IMR-90 (cell line): ENCODE measurements around the gene PXDC1.

Experiments
- CHD1 ChIP-seq: IDR thresholded peaks from 2 replicates; pipeline ENCODE4 v1.6.1; 2012; ENCODE audit warnings: low read depth, low read length, improper control_type of control experiment
- FOS ChIP-seq: fragments of 150-350 bp; IDR thresholded peaks from 2 replicates; pipeline ENCODE4 v1.6.1; 2016; ENCODE audit warnings: low read depth, low read length
- MAFK ChIP-seq: IDR thresholded peaks from 2 replicates; pipeline ENCODE4 v1.6.1; 2012; ENCODE audit warnings: low read depth, low read length, improper control_type of control experiment
- MXI1 ChIP-seq: IDR thresholded peaks from 2 replicates; pipeline ENCODE4 v1.6.1; 2012; ENCODE audit warnings: low read depth, mild to moderate bottlenecking, low read length, moderate library complexity, borderline replicate concordance
- POLR2A ChIP-seq: IDR thresholded peaks from 2 replicates; pipeline ENCODE4 v1.6.1; 2012; ENCODE audit warnings: mild to moderate bottlenecking, low read depth, low read length
- RAD21 ChIP-seq: IDR thresholded peaks from 2 replicates; pipeline ENCODE4 v1.6.1; 2012; ENCODE audit warnings: low read length, improper control_type of control experiment
- RCOR1 ChIP-seq: IDR thresholded peaks from 2 replicates; pipeline ENCODE4 v1.6.1; 2012; ENCODE audit warnings: mild to moderate bottlenecking, low read length, improper control_type of control experiment; ENCODE audit not compliant: insufficient replicate concordance
- RFX5 ChIP-seq: IDR thresholded peaks from 2 replicates; pipeline ENCODE4 v1.8.0; 2012; ENCODE audit warnings: low read depth, mild to moderate bottlenecking, low read length, moderate library complexity
- SMC3 ChIP-seq: fragments of 150-350 bp; IDR thresholded peaks from 2 replicates; pipeline ENCODE4 v1.6.1; 2016; ENCODE audit warnings: low read depth, mild to moderate bottlenecking, antibody characterized with exemption, low read length, moderate library complexity
- USF2 ChIP-seq: fragments of 150-350 bp; IDR thresholded peaks from 2 replicates; pipeline ENCODE4 v1.6.1; 2017; ENCODE audit warnings: mild to moderate bottlenecking, antibody characterized with exemption, low read length, low read depth
- TF ChIP-seq, protein P1 (sequence below): fragments of 150-350 bp; IDR thresholded peaks from 2 replicates; pipeline ENCODE4 v1.6.1; 2016; ENCODE audit warnings: low read depth, mild to moderate bottlenecking, low read length, moderate library complexity, borderline replicate concordance
- TF ChIP-seq, protein P2 (sequence below): conservative IDR thresholded peaks from 2 replicates; pipeline ENCODE4 v1.5.1; 2012; ENCODE audit warnings: mild to moderate bottlenecking, low read depth, low read length, improper control_type of control experiment

DNA sequence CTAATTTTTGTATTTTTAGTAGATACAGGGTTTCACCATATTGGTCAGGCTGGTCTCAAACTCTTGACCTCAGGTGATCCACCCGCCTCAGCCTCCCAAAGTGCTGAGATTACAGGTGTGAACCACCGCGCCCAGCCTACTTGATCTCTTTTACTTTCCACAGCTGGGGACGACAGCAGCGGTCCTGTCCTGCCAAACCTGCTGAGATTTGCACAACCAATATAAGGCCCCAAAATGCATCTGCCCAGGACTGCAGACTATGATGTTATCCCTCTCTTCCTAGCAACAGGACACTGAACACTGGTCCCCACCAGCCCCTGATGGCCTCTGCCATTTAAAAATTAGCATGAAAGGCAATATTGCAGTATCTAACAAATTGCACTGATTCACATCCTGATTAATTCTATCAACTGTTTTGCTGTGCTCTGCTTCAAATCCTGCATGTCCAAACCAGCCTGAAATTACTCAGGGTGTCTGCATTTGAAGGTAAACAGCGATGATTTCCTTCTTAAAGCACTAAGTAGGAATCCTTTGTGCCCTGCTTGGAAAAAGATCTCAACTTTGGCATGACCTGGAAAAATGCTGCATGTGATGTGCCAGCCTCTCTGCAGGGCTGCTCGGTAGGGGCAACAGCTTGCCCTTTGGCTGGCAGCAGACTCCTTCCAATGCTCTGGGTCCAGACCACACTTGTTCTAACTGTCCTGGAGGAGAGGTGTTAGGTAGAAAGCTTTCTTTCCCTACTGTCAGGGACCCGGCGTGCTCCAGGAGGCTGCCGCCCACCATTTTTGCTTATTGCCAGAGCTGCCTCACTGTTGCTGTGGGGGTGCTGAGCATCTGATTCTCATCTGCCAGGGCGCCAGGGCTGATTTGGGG is 27.4 kb upstream of the PXDC1 start:
- TF ChIP-seq, protein P1, sequence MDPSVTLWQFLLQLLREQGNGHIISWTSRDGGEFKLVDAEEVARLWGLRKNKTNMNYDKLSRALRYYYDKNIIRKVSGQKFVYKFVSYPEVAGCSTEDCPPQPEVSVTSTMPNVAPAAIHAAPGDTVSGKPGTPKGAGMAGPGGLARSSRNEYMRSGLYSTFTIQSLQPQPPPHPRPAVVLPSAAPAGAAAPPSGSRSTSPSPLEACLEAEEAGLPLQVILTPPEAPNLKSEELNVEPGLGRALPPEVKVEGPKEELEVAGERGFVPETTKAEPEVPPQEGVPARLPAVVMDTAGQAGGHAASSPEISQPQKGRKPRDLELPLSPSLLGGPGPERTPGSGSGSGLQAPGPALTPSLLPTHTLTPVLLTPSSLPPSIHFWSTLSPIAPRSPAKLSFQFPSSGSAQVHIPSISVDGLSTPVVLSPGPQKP = no peak
- no peak for TF ChIP-seq MXI1
- no peak for TF ChIP-seq RAD21
- TF ChIP-seq, protein P2, sequence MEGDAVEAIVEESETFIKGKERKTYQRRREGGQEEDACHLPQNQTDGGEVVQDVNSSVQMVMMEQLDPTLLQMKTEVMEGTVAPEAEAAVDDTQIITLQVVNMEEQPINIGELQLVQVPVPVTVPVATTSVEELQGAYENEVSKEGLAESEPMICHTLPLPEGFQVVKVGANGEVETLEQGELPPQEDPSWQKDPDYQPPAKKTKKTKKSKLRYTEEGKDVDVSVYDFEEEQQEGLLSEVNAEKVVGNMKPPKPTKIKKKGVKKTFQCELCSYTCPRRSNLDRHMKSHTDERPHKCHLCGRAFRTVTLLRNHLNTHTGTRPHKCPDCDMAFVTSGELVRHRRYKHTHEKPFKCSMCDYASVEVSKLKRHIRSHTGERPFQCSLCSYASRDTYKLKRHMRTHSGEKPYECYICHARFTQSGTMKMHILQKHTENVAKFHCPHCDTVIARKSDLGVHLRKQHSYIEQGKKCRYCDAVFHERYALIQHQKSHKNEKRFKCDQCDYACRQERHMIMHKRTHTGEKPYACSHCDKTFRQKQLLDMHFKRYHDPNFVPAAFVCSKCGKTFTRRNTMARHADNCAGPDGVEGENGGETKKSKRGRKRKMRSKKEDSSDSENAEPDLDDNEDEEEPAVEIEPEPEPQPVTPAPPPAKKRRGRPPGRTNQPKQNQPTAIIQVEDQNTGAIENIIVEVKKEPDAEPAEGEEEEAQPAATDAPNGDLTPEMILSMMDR = no peak
- TF ChIP-seq POLR2A = no peak
- no peak for TF ChIP-seq SMC3
- TF ChIP-seq MAFK = no peak
- no peak for TF ChIP-seq FOS
- TF ChIP-seq RFX5 = no peak
- TF ChIP-seq CHD1 = no peak
- TF ChIP-seq RCOR1 = no peak
- no peak for TF ChIP-seq USF2
